Epithelial cell of proximal tubule (primary cell): ENCODE results near the gene TTC9B. TPM values are rescaled to one million over a fixed set of nuclear protein-coding genes. Genes with fewer than 3 reads are reported as not detected.

Experiments
- DNase-seq: peaks from one replicate; pipeline ENCODE4 v3.0.0-alpha.2; 2011; ENCODE audit warnings: low read depth
- H3K4me3 ChIP-seq: 2 replicates; pipeline ENCODE4 v1.5.1; 2011; ENCODE audit warnings: low read depth, mild to moderate bottlenecking, low read length
- CTCF ChIP-seq: conservative IDR thresholded peaks from 2 replicates; pipeline ENCODE4 v1.5.1; 2012; ENCODE audit warnings: low read depth, mild to moderate bottlenecking, low read length
- total RNA-seq: library from RNA; depleted of rRNA; stranded (reverse); fragments of >200 nt; gene quantifications from 2 replicates; pipeline ENCODE4 v1.2.3, GENCODE V29; 2015

The TTC9B gene
- total RNA-seq, result not detected in 2 replicates

- no peak within 1 kb of the TSS for H3K4me3 ChIP-seq
Measured at GRCh38 chr19:40217934-40218890, at the start of gene TTC9B. Gene TTC9B (minus strand): TSS chr19:40218384. CDS start chr19:40218381, 3 bp downstream.

GRCh38 chr19:40267601-40267997 lies 49.4 kb upstream of the TTC9B start:
- no peak overlapping the region for H3K4me3 ChIP-seq
- DNase-seq, result no peak
- TF ChIP-seq CTCF, result no peak

More at GRCh38 chr19:40217934-40218890, at the start of gene TTC9B:
- no peak for TF ChIP-seq CTCF
- no peak for DNase-seq

- H3K4me3 ChIP-seq, result no peak overlapping the region
- DNase-seq, result no peak
- TF ChIP-seq CTCF, result no peak
Measured at GRCh38 chr19:40266912-40267600, 48.9 kb upstream of the TTC9B start.

GRCh38 chr19:40266119-40266518 lies 47.9 kb upstream of the TTC9B start:
- DNase-seq, result no peak
- TF ChIP-seq CTCF, result no peak
- no peak overlapping the region for H3K4me3 ChIP-seq

GRCh38 chr19:40265763-40266099 lies 47.5 kb upstream of the TTC9B start:
- TF ChIP-seq CTCF, result no peak

GRCh38 chr19:40265055-40265762 lies 47.0 kb upstream of the TTC9B start:
- no peak for TF ChIP-seq CTCF
- no peak for DNase-seq
- H3K4me3 ChIP-seq, result no peak overlapping the region

More at GRCh38 chr19:40265763-40266099, 47.5 kb upstream of the TTC9B start:
- no peak for DNase-seq
- no peak overlapping the region for H3K4me3 ChIP-seq
